Neuronal stem cell (in vitro differentiated cells): ENCODE data around the gene UPF1.
A peak's percentile ranks its signal among the peaks of the same experiment; 100 is the strongest.

Experiments used
- DNase-seq: peaks from one replicate; pipeline ENCODE4 v3.0.0-alpha.2; 2013; ENCODE audit warnings: low spot score
- H2AFZ ChIP-seq: one replicate; pipeline ENCODE4 v1.6.1; 2013; ENCODE audit warnings: mild to moderate bottlenecking, low read length, inconsistent platforms
- H2AK5ac ChIP-seq: 2 replicates; pipeline ENCODE4 v1.6.1; 2013; ENCODE audit warnings: low read depth, mild to moderate bottlenecking, inconsistent platforms, low read length, moderate library complexity, mixed read lengths
- H2BK120ac ChIP-seq: 2 replicates; pipeline ENCODE4 v1.6.1; 2013; ENCODE audit warnings: low read depth, mild to moderate bottlenecking, inconsistent platforms, low read length, moderate library complexity, mixed read lengths
- H2BK12ac ChIP-seq: one replicate; pipeline ENCODE4 v1.6.1; 2013; ENCODE audit warnings: low read length, inconsistent platforms
- H2BK15ac ChIP-seq: 2 replicates; pipeline ENCODE4 v1.6.1; 2013; ENCODE audit warnings: mild to moderate bottlenecking, low read length, inconsistent platforms, mixed read lengths
- H2BK5ac ChIP-seq: one replicate; pipeline ENCODE4 v1.6.1; 2013; ENCODE audit warnings: inconsistent platforms, mild to moderate bottlenecking, low read length, moderate library complexity
- H3K14ac ChIP-seq: one replicate; pipeline ENCODE4 v1.6.1; 2013; ENCODE audit warnings: low read length, inconsistent platforms
- H3K18ac ChIP-seq: 2 replicates; pipeline ENCODE4 v1.6.1; 2013; ENCODE audit warnings: low read length, inconsistent platforms
- H3K23ac ChIP-seq: 2 replicates; pipeline ENCODE4 v1.6.1; 2013; ENCODE audit warnings: low read depth, mild to moderate bottlenecking, mixed read lengths, low read length, inconsistent platforms; ENCODE audit not compliant: poor library complexity
- H3K27ac ChIP-seq: replicated peaks from 3 replicates; pipeline ENCODE4 v1.5.1; 2013; ENCODE audit warnings: low read length, inconsistent platforms
- H3K27me3 ChIP-seq, 3 experiments: 2 replicates each; pipeline ENCODE4 v1.6.1; 2013; ENCODE audit warnings: low read length in 3 of 3, mild to moderate bottlenecking in 2 of 3, inconsistent platforms in 1 of 3, low read depth in 1 of 3, mixed read lengths in 1 of 3, moderate library complexity in 1 of 3; ENCODE audit not compliant: control insufficient read depth in 3 of 3, insufficient read depth in 3 of 3
- H3K36me3 ChIP-seq, 2 donors: replicated peaks in 1 of 2; 2 replicates each; pipeline ENCODE4 v1.6.1; 2013; ENCODE audit warnings: low read length in 2 of 2; ENCODE audit not compliant: control insufficient read depth in 2 of 2, insufficient read depth in 2 of 2
- H3K4ac ChIP-seq: 2 replicates; pipeline ENCODE4 v1.6.1; 2013; ENCODE audit warnings: inconsistent platforms, mild to moderate bottlenecking, low read length, moderate library complexity
- H3K4me1 ChIP-seq, 2 donors: 1 replicate in 1 of 2; 2 replicates in 1 of 2; pipeline ENCODE4 v1.6.1; 2013; ENCODE audit warnings: low read length in 2 of 2, low read depth in 1 of 2; ENCODE audit not compliant: control insufficient read depth in 2 of 2, insufficient read depth in 1 of 2
- H3K4me2 ChIP-seq: one replicate; pipeline ENCODE4 v1.6.1; 2013; ENCODE audit warnings: mild to moderate bottlenecking, low read length, inconsistent platforms; ENCODE audit not compliant: insufficient read depth, poor library complexity, severe bottlenecking
- H3K4me3 ChIP-seq, 2 donors: 2 replicates each; pipeline ENCODE4 v1.5.1; 2013; ENCODE audit warnings: low read length in 2 of 2, mild to moderate bottlenecking in 2 of 2, inconsistent platforms in 1 of 2, moderate library complexity in 1 of 2
- H3K79me1 ChIP-seq: one replicate; pipeline ENCODE4 v1.6.1; 2013; ENCODE audit warnings: low read depth, mild to moderate bottlenecking, inconsistent platforms, low read length, moderate library complexity
- H3K9ac ChIP-seq: one replicate; pipeline ENCODE4 v1.6.1; 2013; ENCODE audit warnings: mild to moderate bottlenecking, low read depth, low read length, inconsistent platforms; ENCODE audit not compliant: poor library complexity
- H3K9me3 ChIP-seq, 2 donors: replicated peaks in 1 of 2; 2 replicates each; pipeline versions ENCODE3 to v1.6.1; 2013; ENCODE audit warnings: low read length in 2 of 2, mild to moderate bottlenecking in 2 of 2, inconsistent platforms in 1 of 2, low read depth in 1 of 2, mixed read lengths in 1 of 2, moderate library complexity in 1 of 2; ENCODE audit not compliant: control insufficient read depth in 2 of 2, insufficient read depth in 1 of 2
- H4K8ac ChIP-seq: one replicate; pipeline ENCODE4 v1.6.1; 2013; ENCODE audit warnings: low read depth, mild to moderate bottlenecking, inconsistent platforms, low read length, moderate library complexity
- H4K91ac ChIP-seq: one replicate; pipeline ENCODE4 v1.6.1; 2013; ENCODE audit warnings: low read length, low read depth, mild to moderate bottlenecking, inconsistent platforms; ENCODE audit not compliant: poor library complexity
- WGBS, 2 donors: extraction: QIAGEN DNeasy Blood & Tissue Kit; methylation state at CpG; one replicate each; pipeline ENCODE4 v1.1.7; 2013; ENCODE audit warnings: missing lambda C conversion rate in 2 of 2, mixed read lengths in 1 of 2; ENCODE audit not compliant: insufficient read length in 2 of 2, insufficient replicate concordance in 1 of 2; ENCODE audit errors: extremely low coverage in 2 of 2; 5-methylcytosine and 5-hydroxymethylcytosine counted together

Gene UPF1

GRCh38 chr19:18893587-18894253, 62.0 kb downstream of the UPF1 start:
- H3K27ac ChIP-seq: no peak overlapping the region
- H3K9me3 ChIP-seq: peaks cover 0 to 4% of the 10 kb centered on the region in 2 donors
- peaks cover 2% of the 10 kb centered on the region for H3K79me1 ChIP-seq
- H2AK5ac ChIP-seq: peak overlapping the region; percentile 66
- H3K4me2 ChIP-seq: no peak overlapping the region
- no peak overlapping the region for H3K23ac ChIP-seq
- no CpG with 5 or more reads among the region's 18 CpGs for WGBS, 2 donors
- H3K36me3 ChIP-seq: peaks cover 8 to 39% of the 10 kb centered on the region in 2 donors
- peak overlapping the region; percentile 38 for H3K18ac ChIP-seq
- H3K27me3 ChIP-seq: peaks cover 0 to 6% (median 0%) of the 10 kb centered on the region in 3 experiments
- no peak overlapping the region for H4K8ac ChIP-seq
- DNase-seq: no peak
- no peak overlapping the region for H3K4me3 ChIP-seq
- no peak overlapping the region for H3K14ac ChIP-seq
- H2BK12ac ChIP-seq: no peak overlapping the region
- no peak overlapping the region for H3K4ac ChIP-seq
- no peak overlapping the region for H2AFZ ChIP-seq
- no peak overlapping the region for H2BK15ac ChIP-seq
- peak overlapping the region; percentile 38 for H3K9ac ChIP-seq
- H2BK120ac ChIP-seq: peak overlapping the region; percentile 82
- peaks cover 12 to 21% of the 10 kb centered on the region in 2 donors for H3K4me1 ChIP-seq
- H2BK5ac ChIP-seq: no peak overlapping the region
- no peak overlapping the region for H4K91ac ChIP-seq

GRCh38 chr19:18894254-18895037, 62.7 kb downstream of the UPF1 start:
- peak; percentile 58 for DNase-seq

GRCh38 chr19:18895038-18895823, 63.5 kb downstream of the UPF1 start:
- Histone ChIP-seq H2AK5ac (peak overlapping the region; percentile 75), H3K14ac (peak overlapping the region; percentile 71), H3K79me1 (peaks cover 2% of the 10 kb centered on the region), H3K23ac (peak overlapping the region; percentile 65), H3K4me2 (peak overlapping the region; percentile 91), H2BK5ac (no peak overlapping the region), H2BK12ac (no peak overlapping the region), H2BK120ac (peak overlapping the region; percentile 31), H3K4me1 (peaks cover 12 to 25% of the 10 kb centered on the region in 2 donors), H3K9me3 (peaks cover 0 to 4% of the 10 kb centered on the region in 2 donors), H3K36me3 (peaks cover 9 to 43% of the 10 kb centered on the region in 2 donors), H3K4me3 (peak overlapping the region; percentile 84 to 98), H3K18ac (peak overlapping the region; percentile 98), H3K27me3 (peaks cover 0 to 6% (median 0%) of the 10 kb centered on the region in 3 experiments), H3K27ac (no peak overlapping the region), H3K9ac (peak overlapping the region; percentile 96), H3K4ac (peak overlapping the region; percentile 37), H4K91ac (no peak overlapping the region), H4K8ac (no peak overlapping the region), H2AFZ (peak overlapping the region; percentile 91), H2BK15ac (no peak overlapping the region)
- no CpG with 5 or more reads among the region's 72 CpGs for WGBS, 2 donors
- DNase-seq: peak; percentile 65

More at GRCh38 chr19:18894254-18895037, 62.7 kb downstream of the UPF1 start:
- Histone ChIP-seq H3K27me3 (peaks cover 0 to 6% (median 0%) of the 10 kb centered on the region in 3 experiments), H3K9ac (peak overlapping the region; percentile 38), H4K8ac (no peak overlapping the region), H4K91ac (no peak overlapping the region), H3K36me3 (peaks cover 8 to 41% of the 10 kb centered on the region in 2 donors), H3K79me1 (peaks cover 2% of the 10 kb centered on the region), H3K14ac (peak overlapping the region; percentile 76), H2BK15ac (no peak overlapping the region), H3K9me3 (peaks cover 0 to 4% of the 10 kb centered on the region in 2 donors), H3K23ac (peak overlapping the region; percentile 65), H3K18ac (peak overlapping the region; percentile 80), H2BK12ac (no peak overlapping the region), H3K4me1 (peaks cover 12 to 25% of the 10 kb centered on the region in 2 donors), H2AFZ (peak overlapping the region; percentile 91), H3K4me2 (peak overlapping the region; percentile 91), H2BK5ac (no peak overlapping the region), H3K4ac (no peak overlapping the region), H3K27ac (no peak overlapping the region), H3K4me3 (peak overlapping the region; percentile 84 to 98), H2AK5ac (peak overlapping the region; percentile 2), H2BK120ac (no peak overlapping the region)
- WGBS, 2 donors: no CpG with 5 or more reads among the region's 28 CpGs
